DND-41 (cell line): ENCODE data around the gene TSPEAR.

Experiments
- CTCF ChIP-seq: IDR thresholded peaks from 2 replicates; pipeline ENCODE4 v1.5.1; 2012; ENCODE audit warnings: borderline replicate concordance, low read length, moderate library complexity, mild to moderate bottlenecking; ENCODE audit not compliant: poor library complexity, severe bottlenecking; ENCODE audit errors: extremely low read depth
- EZH2 ChIP-seq: IDR thresholded peaks from 3 replicates; pipeline ENCODE4 v1.6.1; 2012; ENCODE audit warnings: borderline replicate concordance, low read depth, mild to moderate bottlenecking, moderate library complexity, low read length, inconsistent platforms; ENCODE audit not compliant: severe bottlenecking

GRCh38 chr21:44664691-44665090 lies 46.7 kb downstream of the TSPEAR start:
- TF ChIP-seq CTCF (no peak), EZH2 (no peak)
